ENCODE data around the gene DPP7. TPM values are rescaled to one million over a fixed set of nuclear protein-coding genes. Genes with fewer than 3 reads are reported as not detected.
A peak's percentile ranks its signal among the peaks of the same experiment; 100 is the strongest.

The DPP7 gene
- total and polyA plus RNA-seq, 9 of the 15 experiments (the other 6 are each of a cell fraction or from before 2014, with no cell fraction given): 0.99 to 365 (median 132) TPM

- TF ChIP-seq KDM5B (IDR thresholded peaks at IDR 0.05; ENCODE audit: insufficient replicate concordance, low read depth, low read length): no peak
- no peak for TF ChIP-seq SETDB1 (IDR thresholded peaks at IDR 0.05; ENCODE audit: low read length)
- peak; percentile 99 for TF ChIP-seq HIVEP1 (CRISPR knock-in tag; IDR thresholded peaks at IDR 0.05)
- peak; percentile 91 for TF ChIP-seq ESRRB (CRISPR knock-in tag; IDR thresholded peaks at IDR 0.05; ENCODE audit: borderline replicate concordance)
Measured at GRCh38 chr9:137074657-137075274, 39.8 kb downstream of the DPP7 start (continued).

- no TSS peak for BruUV-seq (replicated peaks)
- WGBS (ENCODE audit: insufficient coverage, low coverage, missing lambda C conversion rate): 64% methylated on average over 7 of the region's 8 CpGs
- CTCF ChIA-PET (ENCODE audit: low intra/inter-chr PET ratio): no interaction called here
- no peak for TF ChIP-seq EP300 (IDR thresholded peaks at IDR 0.05; ENCODE audit: low read length)
- no peak for TF ChIP-seq PPARD (CRISPR knock-in tag; IDR thresholded peaks at IDR 0.05)
- TF ChIP-seq MXI1 (IDR thresholded peaks at IDR 0.05; ENCODE audit: low read depth, low read length): no peak
- no peak for TF ChIP-seq COPS2 (conservative IDR thresholded peaks at IDR 0.05)
- TF ChIP-seq PRMT5 (CRISPR knock-in tag; IDR thresholded peaks at IDR 0.05): no peak
- no peak for TF ChIP-seq PREB (CRISPR knock-in tag; IDR thresholded peaks at IDR 0.05)
- no peak for TF ChIP-seq RNF2 (IDR thresholded peaks at IDR 0.05)
- no peak for TF ChIP-seq ATF1 (CRISPR knock-in tag; IDR thresholded peaks at IDR 0.05)
- no peak for TF ChIP-seq ATF1 (tag; IDR thresholded peaks at IDR 0.05)
- TF ChIP-seq ZNF253 (CRISPR knock-in tag; conservative IDR thresholded peaks at IDR 0.05): no peak
- TF ChIP-seq PURB (CRISPR knock-in tag; IDR thresholded peaks at IDR 0.05; ENCODE audit: low read depth): no peak
- TF ChIP-seq ZNF354B (CRISPR knock-in tag; IDR thresholded peaks at IDR 0.05): no peak
- TF ChIP-seq RBM22 (IDR thresholded peaks at IDR 0.05; ENCODE audit: low read depth, low read length, poor library complexity, severe bottlenecking): no peak
- TF ChIP-seq E2F3 (CRISPR knock-in tag; IDR thresholded peaks at IDR 0.05): no peak
- peak; percentile 69; the same call in 1 of the 2 replicates for TF ChIP-seq ZBTB33 (CRISPR knock-in tag; IDR thresholded peaks at IDR 0.05)
- no peak for TF ChIP-seq ZNF561 (CRISPR knock-in tag; conservative IDR thresholded peaks at IDR 0.05)
- no peak for TF ChIP-seq SRF (CRISPR knock-in tag; IDR thresholded peaks at IDR 0.05)
- no peak for TF ChIP-seq HOXB6 (CRISPR knock-in tag; IDR thresholded peaks at IDR 0.05; ENCODE audit: borderline replicate concordance)
Measured at GRCh38 chr9:137073992-137074399, 40.5 kb downstream of the DPP7 start.

More at GRCh38 chr9:137073992-137074399, 40.5 kb downstream of the DPP7 start:
- in situ Hi-C loops (cut with MboI) (no loop called here), intact Hi-C loops (cut with micrococcal nuclease) (no loop called here)
- Histone ChIP-seq H4K20me1 (replicated peaks; ENCODE audit: control insufficient read depth, insufficient read depth, low read length) (0 out of 2 replicates have a peak, but pooled peaks cover 4% of the 10 kb centered on the region), H3K4me3 (no peak overlapping the region), H3K4me2 (ENCODE audit: insufficient read depth, low read length) (no peak overlapping the region), H3K9me3 (replicated peaks; ENCODE audit: control insufficient read depth, insufficient read depth, low read depth, low read length) (no peaks in the 10 kb centered on the region), H3K27ac (ENCODE audit: extremely low read depth, low read depth, low read length) (peak overlapping the region; percentile 61; the same call in 2 of the 3 replicates), H3K4me1 (replicated peaks in 1 of 2; ENCODE audit: control insufficient read depth in 2 of 2, insufficient read depth in 2 of 2, low read length in 2 of 2) (peaks cover 30 to 76% of the 10 kb centered on the region in 2 experiments), H3K9ac (ENCODE audit: insufficient read depth in 1 of 2, low read depth in 2 of 2, low read length in 2 of 2) (peak overlapping the region in 1 of 2 experiments; percentile 65; a peak in 2 of 4 replicates), H3K79me2 (ENCODE audit: control insufficient read depth, insufficient read depth, low read length) (peaks cover 21% of the 10 kb centered on the region), H2AFZ (ENCODE audit: low read depth, low read length) (no peak overlapping the region), H3K36me3 (ENCODE audit: control insufficient read depth, insufficient read depth, low read length) (peaks cover 6% of the 10 kb centered on the region; the same call in 1 of the 3 replicates), H3K9me1 (ENCODE audit: control insufficient read depth, insufficient read depth, low read length) (no peaks in the 10 kb centered on the region), H3K27me3 (ENCODE audit: control insufficient read depth in 2 of 2, insufficient read depth in 2 of 2, low read length in 2 of 2) (no peaks in the 10 kb centered on the region)
- no peak for ATAC-seq
- no peak for FAIRE-seq
- DNase-seq (ENCODE audit: extremely low read depth in 1 of 4, low spot score in 3 of 4): no peak
- POLR2A ChIA-PET: interaction anchor here (1.3 kb wide), 1 partner anchor 12 kb away, joined by 3 read pairs; the partner anchor contains the start of gene MAN1B1

Measured in K562 (cell line).